Coronary artery (tissue), 2 donors: ENCODE data around the gene ENPP6.

Experiments
- DNase-seq: peaks from one replicate; pipeline ENCODE4 v3.0.0-alpha.2; 2017; ENCODE audit warnings: low spot score
- H3K27ac ChIP-seq, 2 donors: fragments of 200-600 bp; sonication (generic); one replicate each; pipeline ENCODE4 v1.5.1; 2016 to 2019
- H3K4me3 ChIP-seq: fragments of 200-600 bp; sonication (generic); 2 replicates; pipeline ENCODE4 v1.5.1; 2016; ENCODE audit warnings: mild to moderate bottlenecking, moderate library complexity
- CTCF ChIP-seq: fragments of 200-600 bp; sonication (generic); IDR thresholded peaks from one replicate; pipeline ENCODE4 v1.5.1; 2019; ENCODE audit warnings: antibody characterized with exemption

The ENPP6 gene

GRCh38 chr4:184110452-184111224 lies 107.0 kb downstream of the ENPP6 start:
- H3K27ac ChIP-seq = no peak overlapping the region
- TF ChIP-seq CTCF = no peak
- no peak for DNase-seq
- H3K4me3 ChIP-seq = no peak overlapping the region

GRCh38 chr4:184108006-184108501 lies 109.6 kb downstream of the ENPP6 start:
- no peak for DNase-seq
- no peak overlapping the region for H3K27ac ChIP-seq
- TF ChIP-seq CTCF = no peak
- H3K4me3 ChIP-seq = no peak overlapping the region

- no peak for TF ChIP-seq CTCF
- DNase-seq = no peak
- no peak overlapping the region for H3K27ac ChIP-seq
- no peak overlapping the region for H3K4me3 ChIP-seq
Measured at GRCh38 chr4:184104419-184105101, 113.1 kb downstream of the ENPP6 start.

- no peak for DNase-seq
- TF ChIP-seq CTCF = no peak
- H3K27ac ChIP-seq = peak overlapping the region in 1 of 2 donors; percentile 50
- no peak overlapping the region for H3K4me3 ChIP-seq
Measured at GRCh38 chr4:184103527-184104264, 114.0 kb downstream of the ENPP6 start.

GRCh38 chr4:184102927-184103326 lies 114.7 kb downstream of the ENPP6 start:
- no peak overlapping the region for H3K4me3 ChIP-seq
- no peak for TF ChIP-seq CTCF
- H3K27ac ChIP-seq = no peak overlapping the region
- no peak for DNase-seq

- Histone ChIP-seq H3K4me3 (no peak overlapping the region), H3K27ac (no peak overlapping the region)
- no peak for TF ChIP-seq CTCF
- DNase-seq = no peak
Measured at GRCh38 chr4:184102488-184102887, 115.2 kb downstream of the ENPP6 start.
